HEK293 (cell line): ENCODE data around the gene MSANTD2.
A peak's percentile ranks its signal among the peaks of the same experiment; 100 is the strongest.
"Not testable (repeated sequence)": the region's sequence is repeated elsewhere in the genome, so short reads cannot be mapped to it uniquely, and the experiment has no call there.

Experiments used
- CTCF ChIA-PET: fragments of 350-600 bp; formaldehyde crosslinking; extraction: SDS; loops from one replicate; lab custom pipeline; 2021; ENCODE audit warnings: antibody characterized with exemption; lab: Yijun Ruan, JAX
- POLR2A ChIA-PET: fragments of 300-600 bp; formaldehyde crosslinking; extraction: SDS; loops from one replicate; lab custom pipeline; 2020; ENCODE audit warnings: antibody characterized with exemption, inconsistent platforms; lab: Yijun Ruan, JAX
- H3K27ac ChIP-seq: fragments of 200-500 bp; sonication (Bioruptor generic); 2 replicates; pipeline ENCODE4 v1.5.1; 2014; ENCODE audit warnings: low read depth, low read length, control low read depth, inconsistent platforms; ENCODE audit errors: extremely low read depth
- H3K36me3 ChIP-seq, 2 experiments: fragments of 200-500 bp in 1 of 2; sonication (Bioruptor generic) in 1 of 2; 1 replicate in 1 of 2; 2 replicates in 1 of 2; pipeline ENCODE4 v1.5.1; 2014 to 2017; ENCODE audit warnings: inconsistent platforms in 2 of 2, low read length in 2 of 2; ENCODE audit not compliant: control insufficient read depth in 2 of 2, insufficient read depth in 1 of 2
- H3K4me1 ChIP-seq: fragments of 200-500 bp; sonication (Bioruptor generic); 2 replicates; pipeline ENCODE4 v1.5.1; 2014; ENCODE audit warnings: mild to moderate bottlenecking, low read length, inconsistent platforms; ENCODE audit not compliant: control insufficient read depth, insufficient read depth
- H3K4me3 ChIP-seq: 2 replicates; pipeline ENCODE4 v1.5.1; 2011; ENCODE audit warnings: low read depth, mild to moderate bottlenecking, control low read depth, low read length, moderate library complexity
- H3K9me3 ChIP-seq: fragments of 200-500 bp; sonication (Bioruptor generic); 2 replicates; pipeline ENCODE4 v1.5.1; 2014; ENCODE audit warnings: low read depth, low read length, inconsistent platforms; ENCODE audit not compliant: control insufficient read depth, insufficient read depth
- EGR2 ChIP-seq: fragments of 450-650 bp; formaldehyde crosslinking; IDR thresholded peaks from 2 replicates; pipeline ENCODE4 v1.5.1; 2016; ENCODE audit warnings: low read depth, missing biosample characterization, missing genetic modification characterization
- GLIS1 ChIP-seq: fragments of 450-650 bp; formaldehyde crosslinking; IDR thresholded peaks from 2 replicates; pipeline ENCODE4 v1.5.1; 2016; ENCODE audit warnings: missing biosample characterization, missing genetic modification characterization
- HOXD13 ChIP-seq: sonication (generic); formaldehyde crosslinking; IDR thresholded peaks from 2 replicates; pipeline ENCODE4 v1.8.0; 2022; ENCODE audit warnings: missing genetic modification reagents, borderline replicate concordance
- PRDM10 ChIP-seq: fragments of 450-650 bp; formaldehyde crosslinking; IDR thresholded peaks from 2 replicates; pipeline ENCODE4 v1.5.1; 2016; ENCODE audit warnings: missing biosample characterization, missing genetic modification characterization
- PRDM6 ChIP-seq: fragments of 450-650 bp; formaldehyde crosslinking; IDR thresholded peaks from 2 replicates; pipeline ENCODE4 v1.5.1; 2017; ENCODE audit warnings: missing biosample characterization, missing genetic modification characterization
- SP7 ChIP-seq: fragments of 450-650 bp; formaldehyde crosslinking; IDR thresholded peaks from 2 replicates; pipeline ENCODE4 v1.5.1; 2016; ENCODE audit warnings: missing biosample characterization, missing genetic modification characterization
- ZBTB7A ChIP-seq: fragments of 450-650 bp; formaldehyde crosslinking; IDR thresholded peaks from 2 replicates; pipeline ENCODE4 v1.5.1; 2016; ENCODE audit warnings: low read depth, missing biosample characterization, missing genetic modification characterization
- ZFHX2 ChIP-seq: fragments of 450-650 bp; formaldehyde crosslinking; conservative IDR thresholded peaks from 2 replicates; pipeline ENCODE4 v1.5.1; 2016; ENCODE audit warnings: missing biosample characterization, missing genetic modification characterization
- ZNF112 ChIP-seq: fragments of 450-650 bp; formaldehyde crosslinking; IDR thresholded peaks from 2 replicates; pipeline ENCODE4 v1.5.0; 2017; ENCODE audit warnings: missing biosample characterization, missing genetic modification characterization
- ZNF19 ChIP-seq: fragments of 450-650 bp; formaldehyde crosslinking; IDR thresholded peaks from 2 replicates; pipeline ENCODE4; 2016; ENCODE audit warnings: missing biosample characterization, missing genetic modification characterization, low read depth
- ZNF302 ChIP-seq: fragments of 450-650 bp; formaldehyde crosslinking; IDR thresholded peaks from 2 replicates; pipeline ENCODE4 v1.5.1; 2016; ENCODE audit warnings: missing biosample characterization, missing genetic modification characterization, low read depth
- ZNF510 ChIP-seq: fragments of 450-650 bp; formaldehyde crosslinking; IDR thresholded peaks from 2 replicates; pipeline ENCODE4 v1.5.1; 2018; ENCODE audit warnings: mild to moderate bottlenecking, missing genetic modification characterization, missing biosample characterization; ENCODE audit not compliant: insufficient replicate concordance
- ZNF624 ChIP-seq: fragments of 450-650 bp; formaldehyde crosslinking; IDR thresholded peaks from 2 replicates; pipeline ENCODE4 v1.5.1; 2017; ENCODE audit warnings: missing biosample characterization, missing genetic modification characterization
- ZNF629 ChIP-seq: fragments of 450-650 bp; formaldehyde crosslinking; IDR thresholded peaks from 2 replicates; pipeline ENCODE4 v1.5.1; 2017; ENCODE audit warnings: missing biosample characterization, missing genetic modification characterization
- ZNF837 ChIP-seq: fragments of 450-650 bp; formaldehyde crosslinking; IDR thresholded peaks from 2 replicates; pipeline ENCODE4 v1.5.1; 2016; ENCODE audit warnings: missing biosample characterization, missing genetic modification characterization
- TF ChIP-seq, protein P1 (sequence below): fragments of 450-650 bp; IDR thresholded peaks from 2 replicates; pipeline ENCODE4 v1.5.1; 2018; ENCODE audit warnings: missing biosample characterization, missing genetic modification characterization
- TF ChIP-seq, protein P2 (sequence below): sonication (generic); formaldehyde crosslinking; IDR thresholded peaks from 2 replicates; pipeline ENCODE4 v1.8.1; 2022; ENCODE audit warnings: mild to moderate bottlenecking, moderate library complexity, missing genetic modification reagents
- TF ChIP-seq, protein P3 (sequence below): fragments of 450-650 bp; formaldehyde crosslinking; IDR thresholded peaks from 2 replicates; pipeline ENCODE4 v1.5.1; 2016; ENCODE audit warnings: missing biosample characterization, missing genetic modification characterization, low read depth

MSANTD2 gene

GRCh38 chr11:124770959-124771358 is 29.2 kb downstream of the MSANTD2 start:
- not testable (repeated sequence) for H3K4me3 ChIP-seq, H3K9me3 ChIP-seq, H3K27ac ChIP-seq, H3K4me1 ChIP-seq
- H3K36me3 ChIP-seq = peaks cover 0 to 50% of the 10 kb centered on the region in 2 experiments; a peak in 1 of 3 replicates
- ChIA-PET POLR2A (interaction anchor here (0.6 to 1.5 kb wide), 2 partner anchors 8 to 97 kb away, joined by 5 read pairs; partner anchors contain the start of gene SPA17), CTCF (interaction anchor here (1.0 to 2.7 kb wide), 8 partner anchors 8 to 127 kb away, joined by 3 to 18 read pairs (median 4); partner anchors contain the start of gene ESAM)
- TF ChIP-seq ZFHX2 (tag by site-specific recombination) (peak; percentile 78), ZNF629 (tag by site-specific recombination) (0 out of 2 replicates have a peak, but pooled peaks have one; percentile 14), EGR2 (tag by site-specific recombination) (peak; percentile 31; the same call in 1 of the 2 replicates)

GRCh38 chr11:124769806-124770774 is 30.1 kb downstream of the MSANTD2 start:
- no peak overlapping the region for H3K4me3 ChIP-seq
- H3K4me1 ChIP-seq = no peaks in the 10 kb centered on the region
- ChIA-PET CTCF (interaction anchor here (0.8 to 2.7 kb wide), 12 partner anchors 8 to 684 kb away, joined by 3 to 18 read pairs (median 3); no protein-coding TSS in a partner anchor), POLR2A (interaction anchor here (0.6 to 1.5 kb wide), 4 partner anchors 9 to 96 kb away, joined by 3 to 5 read pairs (median 4); partner anchors contain the start of gene SPA17)
- TF ChIP-seq GLIS1 (tag by site-specific recombination) (peak; percentile 63), ZNF629 (tag by site-specific recombination) (peak; percentile 14; the same call in 1 of the 2 replicates), SP7 (tag by site-specific recombination) (no peak)
- TF ChIP-seq, protein P1, sequence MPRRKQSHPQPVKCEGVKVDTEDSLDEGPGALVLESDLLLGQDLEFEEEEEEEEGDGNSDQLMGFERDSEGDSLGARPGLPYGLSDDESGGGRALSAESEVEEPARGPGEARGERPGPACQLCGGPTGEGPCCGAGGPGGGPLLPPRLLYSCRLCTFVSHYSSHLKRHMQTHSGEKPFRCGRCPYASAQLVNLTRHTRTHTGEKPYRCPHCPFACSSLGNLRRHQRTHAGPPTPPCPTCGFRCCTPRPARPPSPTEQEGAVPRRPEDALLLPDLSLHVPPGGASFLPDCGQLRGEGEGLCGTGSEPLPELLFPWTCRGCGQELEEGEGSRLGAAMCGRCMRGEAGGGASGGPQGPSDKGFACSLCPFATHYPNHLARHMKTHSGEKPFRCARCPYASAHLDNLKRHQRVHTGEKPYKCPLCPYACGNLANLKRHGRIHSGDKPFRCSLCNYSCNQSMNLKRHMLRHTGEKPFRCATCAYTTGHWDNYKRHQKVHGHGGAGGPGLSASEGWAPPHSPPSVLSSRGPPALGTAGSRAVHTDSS (tag by site-specific recombination) = no peak
- H3K9me3 ChIP-seq = no peaks in the 10 kb centered on the region
- no peak overlapping the region for H3K27ac ChIP-seq
- peaks cover 0 to 51% of the 10 kb centered on the region in 2 experiments; a peak in 1 of 3 replicates for H3K36me3 ChIP-seq

GRCh38 chr11:124768914-124769313 is 31.3 kb downstream of the MSANTD2 start:
- CTCF ChIA-PET = interaction anchor here (0.5 to 2.7 kb wide), 9 partner anchors 8 to 685 kb away, joined by 3 to 18 read pairs (median 3); no protein-coding TSS in a partner anchor
- Histone ChIP-seq H3K4me1 (no peaks in the 10 kb centered on the region), H3K4me3 (no peak overlapping the region), H3K9me3 (no peaks in the 10 kb centered on the region), H3K36me3 (peaks cover 0 to 52% of the 10 kb centered on the region in 2 experiments; a peak in 1 of 3 replicates), H3K27ac (no peak overlapping the region)
- POLR2A ChIA-PET = interaction anchor here (0.9 kb wide), 1 partner anchor 22 kb away, joined by 3 read pairs; no protein-coding TSS in a partner anchor
- TF ChIP-seq, protein P2, sequence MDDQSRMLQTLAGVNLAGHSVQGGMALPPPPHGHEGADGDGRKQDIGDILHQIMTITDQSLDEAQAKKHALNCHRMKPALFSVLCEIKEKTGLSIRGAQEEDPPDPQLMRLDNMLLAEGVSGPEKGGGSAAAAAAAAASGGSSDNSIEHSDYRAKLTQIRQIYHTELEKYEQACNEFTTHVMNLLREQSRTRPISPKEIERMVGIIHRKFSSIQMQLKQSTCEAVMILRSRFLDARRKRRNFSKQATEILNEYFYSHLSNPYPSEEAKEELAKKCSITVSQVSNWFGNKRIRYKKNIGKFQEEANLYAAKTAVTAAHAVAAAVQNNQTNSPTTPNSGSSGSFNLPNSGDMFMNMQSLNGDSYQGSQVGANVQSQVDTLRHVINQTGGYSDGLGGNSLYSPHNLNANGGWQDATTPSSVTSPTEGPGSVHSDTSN (CRISPR knock-in tag) = no peak
- TF ChIP-seq ZNF837 (no peak), ZNF624 (tag by site-specific recombination) (no peak), ZBTB7A (tag by site-specific recombination) (no peak), ZNF510 (tag by site-specific recombination) (no peak), ZNF19 (tag by site-specific recombination) (no peak), ZNF112 (tag by site-specific recombination) (no peak), PRDM6 (tag by site-specific recombination) (no peak), HOXD13 (CRISPR knock-in tag) (no peak), PRDM10 (no peak), ZNF302 (tag by site-specific recombination) (no peak)
- TF ChIP-seq, protein P3, sequence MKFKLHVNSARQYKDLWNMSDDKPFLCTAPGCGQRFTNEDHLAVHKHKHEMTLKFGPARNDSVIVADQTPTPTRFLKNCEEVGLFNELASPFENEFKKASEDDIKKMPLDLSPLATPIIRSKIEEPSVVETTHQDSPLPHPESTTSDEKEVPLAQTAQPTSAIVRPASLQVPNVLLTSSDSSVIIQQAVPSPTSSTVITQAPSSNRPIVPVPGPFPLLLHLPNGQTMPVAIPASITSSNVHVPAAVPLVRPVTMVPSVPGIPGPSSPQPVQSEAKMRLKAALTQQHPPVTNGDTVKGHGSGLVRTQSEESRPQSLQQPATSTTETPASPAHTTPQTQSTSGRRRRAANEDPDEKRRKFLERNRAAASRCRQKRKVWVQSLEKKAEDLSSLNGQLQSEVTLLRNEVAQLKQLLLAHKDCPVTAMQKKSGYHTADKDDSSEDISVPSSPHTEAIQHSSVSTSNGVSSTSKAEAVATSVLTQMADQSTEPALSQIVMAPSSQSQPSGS (tag by site-specific recombination) = no peak
